Neural progenitor cell (in vitro differentiated cells): Measurements from ENCODE around the gene CUL1. TPM values are rescaled to one million over a fixed set of nuclear protein-coding genes. Genes with fewer than 3 reads are reported as not detected.
A peak's percentile ranks its signal among the peaks of the same experiment; 100 is the strongest.

ENCODE experiments used
- DNase-seq: peaks from one replicate; pipeline ENCODE4 v3.0.0-alpha.2; 2016; ENCODE audit warnings: low spot score
- H2AFZ ChIP-seq: fragments of 200-600 bp; sonication (generic); replicated peaks from 2 replicates; pipeline ENCODE4 v1.6.1; 2016; ENCODE audit warnings: antibody characterized with exemption
- H3F3A ChIP-seq: fragments of 200-600 bp; sonication (generic); 2 replicates; pipeline ENCODE4 v1.6.1; 2016; ENCODE audit warnings: antibody characterized with exemption, low read depth
- H3K27ac ChIP-seq: fragments of 200-600 bp; sonication (generic); 2 replicates; pipeline ENCODE4 v1.5.1; 2016; ENCODE audit warnings: mild to moderate bottlenecking
- H3K27me3 ChIP-seq: fragments of 200-600 bp; sonication (generic); 2 replicates; pipeline ENCODE4 v1.6.1; 2016; ENCODE audit warnings: mild to moderate bottlenecking, moderate library complexity
- H3K36me3 ChIP-seq: fragments of 200-600 bp; sonication (generic); 2 replicates; pipeline ENCODE4 v1.5.1; 2016
- H3K4me1 ChIP-seq: fragments of 200-600 bp; sonication (generic); 2 replicates; pipeline ENCODE4 v1.6.1; 2016; ENCODE audit warnings: mixed run types
- H3K4me2 ChIP-seq: fragments of 200-600 bp; sonication (generic); 2 replicates; pipeline ENCODE4 v1.6.1; 2016
- H3K4me3 ChIP-seq: fragments of 200-600 bp; sonication (generic); 2 replicates; pipeline ENCODE4 v1.5.1; 2016
- H3K79me2 ChIP-seq: fragments of 200-600 bp; sonication (generic); 2 replicates; pipeline ENCODE4 v1.6.1; 2016; ENCODE audit warnings: low read depth
- H3K9ac ChIP-seq: fragments of 200-600 bp; sonication (generic); 2 replicates; pipeline ENCODE4 v1.6.1; 2016
- H3K9me3 ChIP-seq: fragments of 200-600 bp; sonication (generic); 2 replicates; pipeline ENCODE4 v1.5.1; 2016; ENCODE audit warnings: low read depth
- H4K20me1 ChIP-seq: fragments of 200-600 bp; sonication (generic); 2 replicates; pipeline ENCODE4 v1.6.1; 2016; ENCODE audit warnings: low read depth
- H3K27ac Mint-ChIP-seq: 3 replicates; pipeline ENCODE4 v1.8.0; 2021; ENCODE audit warnings: mixed read lengths
- H3K27me3 Mint-ChIP-seq: 2 replicates; pipeline ENCODE4 v1.8.0; 2022; ENCODE audit warnings: low read depth, mild to moderate bottlenecking, inconsistent platforms, moderate library complexity, mixed read lengths; ENCODE audit not compliant: insufficient read depth
- H3K36me3 Mint-ChIP-seq: 3 replicates; pipeline ENCODE4 v1.8.0; 2021; ENCODE audit warnings: mixed read lengths
- H3K4me1 Mint-ChIP-seq: 3 replicates; pipeline ENCODE4 v1.8.0; 2021; ENCODE audit warnings: mixed read lengths
- H3K4me3 Mint-ChIP-seq: 3 replicates; pipeline ENCODE4 v1.8.0; 2021; ENCODE audit warnings: mild to moderate bottlenecking, moderate library complexity, mixed read lengths
- H3K9me3 Mint-ChIP-seq: 3 replicates; pipeline ENCODE4 v1.8.0; 2020; ENCODE audit warnings: mixed read lengths
- CTCF ChIP-seq: fragments of 200-600 bp; sonication (generic); IDR thresholded peaks from 2 replicates; pipeline ENCODE4 v1.5.1; 2017; ENCODE audit warnings: antibody characterized with exemption, mild to moderate bottlenecking
- EZH2 ChIP-seq: fragments of 200-600 bp; sonication (generic); IDR thresholded peaks from 2 replicates; pipeline ENCODE4 v1.6.1; 2017; ENCODE audit warnings: antibody characterized with exemption, mild to moderate bottlenecking, moderate library complexity
- EZH2phosphoT487 ChIP-seq: fragments of 200-600 bp; sonication (generic); IDR thresholded peaks from 2 replicates; pipeline ENCODE4 v1.6.1; 2017; ENCODE audit warnings: antibody characterized with exemption
- total RNA-seq: library from RNA; depleted of rRNA; stranded (reverse); fragments of >200 nt; gene quantifications from 2 replicates; pipeline ENCODE4 v1.2.3, GENCODE V29; 2015; ENCODE audit warnings: low replicate concordance

The CUL1 gene
- total RNA-seq, 1 donor from 2014 or later: 89.3 TPM

GRCh38 chr7:148773334-148773733 is 74.6 kb downstream of the CUL1 start:
- H2AFZ ChIP-seq: no peak overlapping the region
- Mint-ChIP-seq H3K36me3 (peaks cover 31% of the 10 kb centered on the region), H3K27me3 (peaks cover 2% of the 10 kb centered on the region), H3K9me3 (no peaks in the 10 kb centered on the region), H3K27ac (no peak overlapping the region), H3K4me3 (no peak overlapping the region), H3K4me1 (peaks cover 16% of the 10 kb centered on the region)
- no peaks in the 10 kb centered on the region for H3K79me2 ChIP-seq
- no peak overlapping the region for H3K4me2 ChIP-seq
- H3K27ac ChIP-seq: no peak overlapping the region
- no peak for DNase-seq
- TF ChIP-seq CTCF (no peak), EZH2 (no peak), EZH2phosphoT487 (no peak)
- no peak overlapping the region for H3K9ac ChIP-seq
- no peak overlapping the region for H3K4me3 ChIP-seq
- no peaks in the 10 kb centered on the region for H3K9me3 ChIP-seq
- H3K27me3 ChIP-seq: no peaks in the 10 kb centered on the region
- no peaks in the 10 kb centered on the region for H4K20me1 ChIP-seq
- H3K4me1 ChIP-seq: no peaks in the 10 kb centered on the region
- peaks cover 18% of the 10 kb centered on the region for H3K36me3 ChIP-seq
- no peaks in the 10 kb centered on the region for H3F3A ChIP-seq

- Histone ChIP-seq H3K27me3 (no peaks in the 10 kb centered on the region), H3F3A (no peaks in the 10 kb centered on the region), H3K4me1 (no peaks in the 10 kb centered on the region), H3K4me3 (no peak overlapping the region), H3K9ac (no peak overlapping the region), H4K20me1 (no peaks in the 10 kb centered on the region), H3K79me2 (no peaks in the 10 kb centered on the region), H3K4me2 (no peak overlapping the region), H3K27ac (no peak overlapping the region), H2AFZ (no peak overlapping the region), H3K9me3 (no peaks in the 10 kb centered on the region), H3K36me3 (peaks cover 15% of the 10 kb centered on the region)
- no peak overlapping the region for H3K27ac Mint-ChIP-seq
- DNase-seq: no peak
- no peak for TF ChIP-seq CTCF
- no peak for TF ChIP-seq EZH2phosphoT487
- H3K4me1 Mint-ChIP-seq: peaks cover 16% of the 10 kb centered on the region
- H3K9me3 Mint-ChIP-seq: no peaks in the 10 kb centered on the region
- H3K36me3 Mint-ChIP-seq: peaks cover 39% of the 10 kb centered on the region
- H3K4me3 Mint-ChIP-seq: no peak overlapping the region
- H3K27me3 Mint-ChIP-seq: peaks cover 2% of the 10 kb centered on the region
These were observed 75.8 kb downstream of the CUL1 start for GRCh38 chr7:148774471-148774870.

- Mint-ChIP-seq H3K36me3 (peaks cover 40% of the 10 kb centered on the region), H3K27me3 (peaks cover 3% of the 10 kb centered on the region), H3K27ac (no peak overlapping the region), H3K4me3 (no peak overlapping the region), H3K9me3 (no peaks in the 10 kb centered on the region), H3K4me1 (no peaks in the 10 kb centered on the region)
- no peaks in the 10 kb centered on the region for H3F3A ChIP-seq
- no peak overlapping the region for H3K27ac ChIP-seq
- H2AFZ ChIP-seq: no peak overlapping the region
- no peak overlapping the region for H3K4me2 ChIP-seq
- no peaks in the 10 kb centered on the region for H4K20me1 ChIP-seq
- no peak overlapping the region for H3K9ac ChIP-seq
- no peak overlapping the region for H3K4me3 ChIP-seq
- H3K27me3 ChIP-seq: no peaks in the 10 kb centered on the region
- peak; percentile 7 for DNase-seq
- H3K36me3 ChIP-seq: peaks cover 21% of the 10 kb centered on the region
- no peaks in the 10 kb centered on the region for H3K9me3 ChIP-seq
- H3K79me2 ChIP-seq: no peaks in the 10 kb centered on the region
- no peaks in the 10 kb centered on the region for H3K4me1 ChIP-seq
- TF ChIP-seq EZH2phosphoT487: no peak
- no peak for TF ChIP-seq EZH2
- no peak for TF ChIP-seq CTCF
These were observed 84.2 kb downstream of the CUL1 start for GRCh38 chr7:148782757-148783456.
